ENCODE data around the gene BTAF1.

GRCh38 chr10:92031580-92031979 lies 108.0 kb downstream of the BTAF1 start:
- TF ChIP-seq CTCF (optimal IDR thresholded peaks at IDR 0.05 in 1 of 3, IDR thresholded peaks at IDR 0.05 in 1 of 3, conservative IDR thresholded peaks at IDR 0.05 in 1 of 3; ENCODE audit: extremely low read depth in 1 of 3, insufficient read depth in 2 of 3, low read length in 3 of 3) (no peak), EZH2 (IDR thresholded peaks at IDR 0.05; ENCODE audit: low read length) (no peak)

Data from keratinocyte (primary cell).